ENCODE results near the gene POC1B.

- no peak for TF ChIP-seq CTCF (optimal IDR thresholded peaks at IDR 0.05 in 1 of 3, IDR thresholded peaks at IDR 0.05 in 1 of 3, conservative IDR thresholded peaks at IDR 0.05 in 1 of 3; ENCODE audit: extremely low read depth in 1 of 3, insufficient read depth in 2 of 3, low read length in 3 of 3)
- TF ChIP-seq EZH2 (IDR thresholded peaks at IDR 0.05; ENCODE audit: low read length): no peak
Measured at GRCh38 chr12:89567691-89568239, 41.9 kb upstream of the POC1B start.

Data from keratinocyte (primary cell).